Upper lobe of right lung (tissue), 1 donor: ENCODE results near the gene ATP8A1. TPM values are rescaled to one million over a fixed set of nuclear protein-coding genes. Genes with fewer than 3 reads are reported as not detected.
"Not testable (repeated sequence)": the region's sequence is repeated elsewhere in the genome, so short reads cannot be mapped to it uniquely, and the experiment has no call there.

Experiments
- ATAC-seq: fragments of 200-7000 bp; cut with Tn5 transposase; one replicate; pipeline ENCODE4 v1.9.1; 2020; ENCODE audit warnings: mild to moderate bottlenecking, moderate library complexity
- DNase-seq: peaks from one replicate; pipeline ENCODE4 v3.0.0-alpha.2; 2020
- H3K27ac ChIP-seq: fragments of 200-600 bp; one replicate; pipeline ENCODE4 v1.8.0; 2022
- H3K27me3 ChIP-seq: fragments of 200-600 bp; one replicate; pipeline ENCODE4 v1.8.0; 2022; ENCODE audit warnings: mild to moderate bottlenecking
- H3K36me3 ChIP-seq: fragments of 200-600 bp; one replicate; pipeline ENCODE4 v1.8.0; 2022
- H3K4me1 ChIP-seq: fragments of 200-600 bp; one replicate; pipeline ENCODE4 v1.8.0; 2022
- H3K4me3 ChIP-seq: fragments of 200-600 bp; one replicate; pipeline ENCODE4 v1.8.0; 2022; ENCODE audit warnings: mild to moderate bottlenecking
- H3K9me3 ChIP-seq: fragments of 200-600 bp; one replicate; pipeline ENCODE4 v1.8.0; 2022
- intact Hi-C: fragments of 100-400 bp; cut with DNase I; formaldehyde crosslinking; loops from one replicate; pipeline ENCODE4 v1.11.0; 2022
- total RNA-seq: library from RNA; stranded (reverse); fragmentation: NEBNext Ultra II Directional; extraction: Animal tissue kit (Norgen Biotek cat#: 25700); gene quantifications from one replicate; pipeline ENCODE4 v1.2.1, GENCODE V29; 2021
- TF ChIP-seq, protein P1 (sequence below): fragments of 200-600 bp; IDR thresholded peaks from one replicate; pipeline ENCODE4 v1.8.0; 2022; ENCODE audit warnings: antibody characterized with exemption
- donor health status: DM: no; HTN: yes; CAD: no; lungs with severe emphysema.

Gene ATP8A1
- total RNA-seq, 1 donor from 2014 or later = 79.3 TPM

DNA sequence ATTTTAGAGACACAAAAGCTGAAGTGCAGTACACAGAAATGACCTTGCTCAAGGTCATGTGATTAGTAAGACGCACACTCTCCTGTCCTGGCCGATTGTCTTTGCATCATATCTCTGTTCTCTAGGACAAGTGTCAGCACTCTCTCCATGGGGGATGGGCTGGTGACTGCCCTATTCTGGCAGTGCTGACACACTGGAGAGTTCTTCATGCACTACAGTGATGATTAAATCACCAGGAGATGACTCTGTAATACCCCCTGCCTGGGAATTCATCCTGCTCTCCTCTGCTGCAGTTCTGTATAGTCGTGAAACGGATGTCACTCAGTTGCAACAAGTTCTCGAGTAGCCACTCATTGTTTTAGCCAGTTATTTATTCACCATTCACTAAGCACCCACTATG is 264.9 kb downstream of the ATP8A1 start:
- intact Hi-C loops = no loop called here
- Histone ChIP-seq H3K9me3 (no peaks in the 10 kb centered on the region), H3K4me1 (no peaks in the 10 kb centered on the region), H3K4me3 (no peak overlapping the region), H3K27ac (no peak overlapping the region), H3K27me3 (peaks cover 18% of the 10 kb centered on the region), H3K36me3 (no peaks in the 10 kb centered on the region)
- no peak for DNase-seq
- ATAC-seq = no peak
- TF ChIP-seq, protein P1, sequence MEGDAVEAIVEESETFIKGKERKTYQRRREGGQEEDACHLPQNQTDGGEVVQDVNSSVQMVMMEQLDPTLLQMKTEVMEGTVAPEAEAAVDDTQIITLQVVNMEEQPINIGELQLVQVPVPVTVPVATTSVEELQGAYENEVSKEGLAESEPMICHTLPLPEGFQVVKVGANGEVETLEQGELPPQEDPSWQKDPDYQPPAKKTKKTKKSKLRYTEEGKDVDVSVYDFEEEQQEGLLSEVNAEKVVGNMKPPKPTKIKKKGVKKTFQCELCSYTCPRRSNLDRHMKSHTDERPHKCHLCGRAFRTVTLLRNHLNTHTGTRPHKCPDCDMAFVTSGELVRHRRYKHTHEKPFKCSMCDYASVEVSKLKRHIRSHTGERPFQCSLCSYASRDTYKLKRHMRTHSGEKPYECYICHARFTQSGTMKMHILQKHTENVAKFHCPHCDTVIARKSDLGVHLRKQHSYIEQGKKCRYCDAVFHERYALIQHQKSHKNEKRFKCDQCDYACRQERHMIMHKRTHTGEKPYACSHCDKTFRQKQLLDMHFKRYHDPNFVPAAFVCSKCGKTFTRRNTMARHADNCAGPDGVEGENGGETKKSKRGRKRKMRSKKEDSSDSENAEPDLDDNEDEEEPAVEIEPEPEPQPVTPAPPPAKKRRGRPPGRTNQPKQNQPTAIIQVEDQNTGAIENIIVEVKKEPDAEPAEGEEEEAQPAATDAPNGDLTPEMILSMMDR = no peak

DNA sequence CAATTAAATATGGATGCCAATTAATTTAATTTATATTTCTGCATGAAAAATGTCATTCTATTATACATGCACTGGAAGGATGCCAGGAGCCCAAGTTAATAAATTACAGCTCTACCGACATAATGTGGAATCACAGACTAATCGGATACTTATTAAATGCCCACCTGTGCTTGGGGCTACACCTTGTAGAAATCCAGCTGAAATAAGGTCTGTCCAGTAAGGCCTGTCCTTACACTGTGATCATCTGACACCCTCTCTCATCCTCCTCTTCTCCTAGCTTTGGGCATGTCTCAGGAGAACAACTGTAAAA is 265.6 kb downstream of the ATP8A1 start:
- Histone ChIP-seq H3K9me3 (no peaks in the 10 kb centered on the region), H3K27me3 (peaks cover 13% of the 10 kb centered on the region), H3K27ac (no peak overlapping the region), H3K4me1 (no peaks in the 10 kb centered on the region), H3K4me3 (no peak overlapping the region), H3K36me3 (no peaks in the 10 kb centered on the region)
- ATAC-seq (no peak), DNase-seq (no peak)
- intact Hi-C loops = no loop called here
- TF ChIP-seq, protein P1 = no peak

- Histone ChIP-seq H3K4me3 (no peak overlapping the region), H3K27ac (no peak overlapping the region), H3K9me3 (no peaks in the 10 kb centered on the region), H3K36me3 (no peaks in the 10 kb centered on the region), H3K4me1 (no peaks in the 10 kb centered on the region), H3K27me3 (peaks cover 7% of the 10 kb centered on the region)
- no peak for ATAC-seq
- intact Hi-C loops = no loop called here
- no peak for DNase-seq
- TF ChIP-seq, protein P1 = no peak
Observed at GRCh38 chr4:42390622-42391354, 266.1 kb downstream of the ATP8A1 start.

GRCh38 chr4:42385516-42385915 is 271.4 kb downstream of the ATP8A1 start:
- no peak for ATAC-seq

GRCh38 chr4:42381666-42382065 is 275.2 kb downstream of the ATP8A1 start:
- Histone ChIP-seq H3K4me3 (no peak overlapping the region), H3K27ac (no peak overlapping the region), H3K4me1 (no peaks in the 10 kb centered on the region), H3K36me3 (no peaks in the 10 kb centered on the region), H3K27me3 (no peaks in the 10 kb centered on the region), H3K9me3 (no peaks in the 10 kb centered on the region)
- DNase-seq = no peak
- TF ChIP-seq, protein P1 = no peak
- ATAC-seq = no peak
- intact Hi-C loops = no loop called here

More at GRCh38 chr4:42385516-42385915, 271.4 kb downstream of the ATP8A1 start:
- Histone ChIP-seq H3K27ac (no peak overlapping the region), H3K4me1 (no peaks in the 10 kb centered on the region), H3K4me3 (no peak overlapping the region), H3K36me3 (no peaks in the 10 kb centered on the region), H3K27me3 (no peaks in the 10 kb centered on the region), H3K9me3 (no peaks in the 10 kb centered on the region)
- DNase-seq = no peak
- intact Hi-C loops = no loop called here
- TF ChIP-seq, protein P1 = no peak

GRCh38 chr4:42377497-42377896 is 279.4 kb downstream of the ATP8A1 start:
- Histone ChIP-seq H3K4me1 (no peaks in the 10 kb centered on the region), H3K4me3 (no peak overlapping the region), H3K27me3 (no peaks in the 10 kb centered on the region), H3K9me3 (no peaks in the 10 kb centered on the region), H3K27ac (no peak overlapping the region), H3K36me3 (no peaks in the 10 kb centered on the region)
- intact Hi-C loops = no loop called here
- ATAC-seq = no peak
- DNase-seq = no peak
- TF ChIP-seq, protein P1 = no peak

GRCh38 chr4:42372303-42372702 is 284.6 kb downstream of the ATP8A1 start:
- intact Hi-C loops, ATAC-seq: not testable (repeated sequence)

More at GRCh38 chr4:42372303-42372702, 284.6 kb downstream of the ATP8A1 start:
- H3K27ac ChIP-seq, H3K36me3 ChIP-seq, H3K9me3 ChIP-seq, DNase-seq, H3K27me3 ChIP-seq, H3K4me3 ChIP-seq, H3K4me1 ChIP-seq: not testable (repeated sequence)
